LNCAP (cell line): ENCODE results near the gene TMEM43.

Source experiments
- TF ChIP-seq, protein P1 (sequence below): fragments of 450-650 bp; IDR thresholded peaks from 2 replicates; pipeline ENCODE4 v1.5.1; 2017; ENCODE audit warnings: mild to moderate bottlenecking

Gene TMEM43

GRCh38 chr3:14126887-14127505 lies 2.1 kb downstream of the TMEM43 start:
- TF ChIP-seq, protein P1, sequence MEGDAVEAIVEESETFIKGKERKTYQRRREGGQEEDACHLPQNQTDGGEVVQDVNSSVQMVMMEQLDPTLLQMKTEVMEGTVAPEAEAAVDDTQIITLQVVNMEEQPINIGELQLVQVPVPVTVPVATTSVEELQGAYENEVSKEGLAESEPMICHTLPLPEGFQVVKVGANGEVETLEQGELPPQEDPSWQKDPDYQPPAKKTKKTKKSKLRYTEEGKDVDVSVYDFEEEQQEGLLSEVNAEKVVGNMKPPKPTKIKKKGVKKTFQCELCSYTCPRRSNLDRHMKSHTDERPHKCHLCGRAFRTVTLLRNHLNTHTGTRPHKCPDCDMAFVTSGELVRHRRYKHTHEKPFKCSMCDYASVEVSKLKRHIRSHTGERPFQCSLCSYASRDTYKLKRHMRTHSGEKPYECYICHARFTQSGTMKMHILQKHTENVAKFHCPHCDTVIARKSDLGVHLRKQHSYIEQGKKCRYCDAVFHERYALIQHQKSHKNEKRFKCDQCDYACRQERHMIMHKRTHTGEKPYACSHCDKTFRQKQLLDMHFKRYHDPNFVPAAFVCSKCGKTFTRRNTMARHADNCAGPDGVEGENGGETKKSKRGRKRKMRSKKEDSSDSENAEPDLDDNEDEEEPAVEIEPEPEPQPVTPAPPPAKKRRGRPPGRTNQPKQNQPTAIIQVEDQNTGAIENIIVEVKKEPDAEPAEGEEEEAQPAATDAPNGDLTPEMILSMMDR, result no peak

- TF ChIP-seq, protein P1, result no peak
These were observed 2.8 kb downstream of the TMEM43 start for GRCh38 chr3:14127516-14128161.

DNA sequence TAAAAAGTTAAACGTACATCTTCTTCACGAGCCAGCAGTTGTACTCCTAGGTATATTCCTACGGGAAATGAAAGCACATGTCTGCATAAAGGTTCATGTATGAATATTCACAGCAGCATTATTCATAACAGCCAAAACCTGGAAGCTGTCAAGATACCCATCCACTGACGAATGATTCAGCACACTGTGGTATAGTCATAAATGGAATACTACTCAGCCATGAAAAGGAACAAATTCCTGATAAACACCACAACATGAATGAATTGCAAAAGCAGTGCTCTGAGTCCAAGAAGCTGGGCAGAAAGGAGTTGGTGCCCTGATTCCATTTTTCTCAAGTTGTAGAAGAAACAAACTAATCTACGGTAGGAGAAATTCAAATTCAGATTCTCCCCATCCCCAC lies 3.9 kb downstream of the TMEM43 start:
- TF ChIP-seq, protein P1, result no peak

- TF ChIP-seq, protein P1, result no peak
These were observed 4.4 kb downstream of the TMEM43 start for GRCh38 chr3:14129296-14129695.

GRCh38 chr3:14130230-14130629 lies 5.4 kb downstream of the TMEM43 start:
- TF ChIP-seq, protein P1, result no peak

DNA sequence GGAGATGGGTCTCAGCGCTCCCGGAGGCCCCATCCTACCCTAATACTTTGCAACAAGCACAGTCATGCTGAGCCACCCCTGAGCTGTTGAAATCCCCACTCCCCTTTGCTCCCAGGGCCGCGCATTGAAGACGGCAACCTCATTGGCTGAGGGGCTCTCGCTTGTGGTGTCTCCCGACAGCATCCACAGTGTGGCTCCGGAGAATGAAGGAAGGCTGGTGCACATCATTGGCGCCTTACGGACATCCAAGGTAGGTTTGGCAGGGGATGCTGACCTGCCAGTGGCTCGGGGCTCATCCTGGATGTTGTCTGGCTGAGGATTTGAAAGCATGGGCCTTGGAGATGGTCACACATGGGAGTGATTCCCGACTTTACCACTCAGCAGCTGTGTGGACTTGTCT lies 5.9 kb downstream of the TMEM43 start:
- TF ChIP-seq, protein P1, result no peak

DNA sequence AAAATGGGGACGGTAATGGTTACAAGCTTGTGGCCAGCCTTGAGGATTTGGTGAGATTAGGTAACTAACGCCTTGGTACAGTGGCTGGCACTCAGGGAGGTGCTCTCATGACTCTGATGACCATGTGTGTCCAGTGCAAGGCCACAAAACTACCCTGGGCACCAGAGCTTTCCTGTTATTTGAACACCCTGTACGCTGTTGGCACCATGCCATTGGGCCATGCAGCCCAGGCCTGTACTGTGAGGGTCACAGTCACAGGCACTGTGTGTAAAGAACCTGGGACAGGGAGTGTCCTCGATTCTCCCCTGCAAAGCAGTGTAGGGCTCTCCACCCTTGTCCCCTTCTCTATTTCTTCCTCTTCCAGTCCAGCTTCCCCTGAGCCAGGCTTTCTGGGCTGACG lies 6.3 kb downstream of the TMEM43 start:
- TF ChIP-seq, protein P1, result no peak
